PC-3 (cell line): ENCODE results near the gene FOXO6. TPM values are rescaled to one million over a fixed set of nuclear protein-coding genes. Genes with fewer than 3 reads are reported as not detected.

Source experiments
- ATAC-seq: fragments of 200-7000 bp; cut with Tn5 transposase; 2 replicates; pipeline ENCODE4 v1.9.1; 2020; ENCODE audit warnings: mild to moderate bottlenecking, moderate library complexity
- BruUV-seq: library from RNA; stranded (reverse); fragments of 400-500 nt; replicated peaks from 2 replicates; lab custom pipeline; 2021; lab: Mats Ljungman, UMichigan
- CTCF ChIA-PET: fragments of 300-600 bp; sonication (Branson Sonifier 250); formaldehyde crosslinking; loops from one replicate; lab custom pipeline; 2022; ENCODE audit warnings: antibody characterized with exemption; lab: Charles Lee
- POLR2A ChIA-PET: fragments of 300-600 bp; sonication (Branson Sonifier 250); formaldehyde crosslinking; loops from one replicate; lab custom pipeline; 2022; ENCODE audit warnings: antibody characterized with exemption; ENCODE audit not compliant: unreplicated experiment; lab: Charles Lee
- DNase-seq: peaks from one replicate; pipeline ENCODE4 v3.0.0-alpha.2; 2015
- H2AFZ ChIP-seq: fragments of 300-600 bp; sonication (generic); 2 replicates; pipeline ENCODE4 v1.6.0; 2016; ENCODE audit warnings: antibody characterized with exemption, low read length
- H3F3A ChIP-seq: fragments of 300-600 bp; sonication (generic); one replicate; pipeline ENCODE4 v1.6.0; 2017; ENCODE audit warnings: antibody characterized with exemption, low read length, control low read depth, mild to moderate bottlenecking; ENCODE audit not compliant: unreplicated experiment
- H3K27ac ChIP-seq: fragments of 300-600 bp; sonication (generic); 2 replicates; pipeline ENCODE4 v1.5.1; 2016; ENCODE audit warnings: mild to moderate bottlenecking, low read length
- H3K27me3 ChIP-seq: fragments of 300-600 bp; sonication (generic); 2 replicates; pipeline ENCODE4 v1.6.1; 2016; ENCODE audit warnings: low read length, mixed read lengths
- H3K36me3 ChIP-seq: fragments of 300-600 bp; sonication (generic); 2 replicates; pipeline ENCODE4 v1.6.1; 2016; ENCODE audit warnings: low read depth, mixed run types, low read length, mixed read lengths
- H3K4me1 ChIP-seq: fragments of 300-600 bp; sonication (generic); 2 replicates; pipeline ENCODE4 v1.5.1; 2016; ENCODE audit warnings: low read length; ENCODE audit not compliant: insufficient read depth
- H3K4me2 ChIP-seq: fragments of 300-600 bp; sonication (generic); 2 replicates; pipeline ENCODE4 v1.6.0; 2016; ENCODE audit warnings: low read length
- H3K4me3 ChIP-seq: fragments of 300-600 bp; sonication (generic); 2 replicates; pipeline ENCODE4 v1.5.1; 2016; ENCODE audit warnings: mild to moderate bottlenecking, low read length, mixed read lengths
- H3K79me2 ChIP-seq: fragments of 300-600 bp; sonication (generic); 2 replicates; pipeline ENCODE4 v1.6.1; 2017; ENCODE audit warnings: low read length, mixed read lengths
- H3K9ac ChIP-seq: fragments of 300-600 bp; sonication (generic); 2 replicates; pipeline ENCODE4 v1.6.0; 2016; ENCODE audit warnings: mild to moderate bottlenecking, low read length
- H3K9me2 ChIP-seq: fragments of 300-600 bp; sonication (generic); replicated peaks from 2 replicates; pipeline ENCODE4 v1.6.1; 2016; ENCODE audit warnings: mixed run types, low read length, mixed read lengths
- H3K9me3 ChIP-seq: fragments of 300-600 bp; sonication (generic); 2 replicates; pipeline ENCODE4 v1.6.1; 2016; ENCODE audit warnings: low read length, mixed read lengths
- H4K20me1 ChIP-seq: fragments of 300-600 bp; sonication (generic); 2 replicates; pipeline ENCODE4 v1.6.1; 2016; ENCODE audit warnings: low read length, mixed read lengths
- CTCF ChIP-seq: fragments of 300-600 bp; sonication (generic); conservative IDR thresholded peaks from 2 replicates; pipeline ENCODE4 v1.5.1; 2017; ENCODE audit warnings: antibody characterized with exemption, low read depth, mild to moderate bottlenecking, low read length
- EZH2 ChIP-seq: fragments of 300-600 bp; sonication (generic); IDR thresholded peaks from one replicate; pipeline ENCODE4 v1.6.1; 2017; ENCODE audit warnings: antibody characterized with exemption, mild to moderate bottlenecking, low read length; ENCODE audit not compliant: unreplicated experiment
- EZH2phosphoT487 ChIP-seq: fragments of 300-600 bp; sonication (generic); IDR thresholded peaks from 2 replicates; pipeline ENCODE4 v1.6.1; 2018; ENCODE audit warnings: mild to moderate bottlenecking, antibody characterized with exemption, low read length, borderline replicate concordance
- intact Hi-C: fragments of 100-400 bp; cut with micrococcal nuclease; formaldehyde crosslinking; loops from 2 replicates; pipeline ENCODE4 v1.9.0; 2023
- total RNA-seq: library from RNA; depleted of rRNA; stranded (reverse); fragments of >200 nt; gene quantifications from 2 replicates; pipeline ENCODE4 v1.2.3, GENCODE V29; 2014

The FOXO6 gene
- total RNA-seq, 1 experiment from 2014 or later = 1.2 TPM

GRCh38 chr1:41349361-41350054, 11.7 kb upstream of the FOXO6 start:
- CTCF ChIA-PET = no interaction called here
- BruUV-seq = no TSS peak

GRCh38 chr1:41350055-41350378, 11.2 kb upstream of the FOXO6 start:
- no peaks in the 10 kb centered on the region for H3K9me2 ChIP-seq
- H2AFZ ChIP-seq = no peak overlapping the region
- H4K20me1 ChIP-seq = no peaks in the 10 kb centered on the region
- no peaks in the 10 kb centered on the region for H3F3A ChIP-seq
- H3K9me3 ChIP-seq = no peaks in the 10 kb centered on the region
- ChIA-PET CTCF (no interaction called here), POLR2A (no interaction called here)
- H3K4me2 ChIP-seq = no peak overlapping the region
- TF ChIP-seq CTCF (no peak), EZH2phosphoT487 (no peak), EZH2 (no peak)
- H3K9ac ChIP-seq = no peak overlapping the region
- no peak overlapping the region for H3K4me3 ChIP-seq
- H3K27ac ChIP-seq = no peak overlapping the region
- no peaks in the 10 kb centered on the region for H3K27me3 ChIP-seq
- no peaks in the 10 kb centered on the region for H3K79me2 ChIP-seq
- H3K36me3 ChIP-seq = no peaks in the 10 kb centered on the region
- no TSS peak for BruUV-seq
- intact Hi-C loops = no loop called here
- ATAC-seq (no peak), DNase-seq (no peak)
- peaks cover 4% of the 10 kb centered on the region; the same call in 1 of the 2 replicates for H3K4me1 ChIP-seq

More at GRCh38 chr1:41349361-41350054, 11.7 kb upstream of the FOXO6 start:
- no peak overlapping the region for H3K9ac ChIP-seq
- H3K27me3 ChIP-seq = no peaks in the 10 kb centered on the region
- H4K20me1 ChIP-seq = no peaks in the 10 kb centered on the region
- TF ChIP-seq CTCF (no peak), EZH2phosphoT487 (no peak), EZH2 (no peak)
- no peaks in the 10 kb centered on the region for H3F3A ChIP-seq
- ATAC-seq (no peak), DNase-seq (no peak)
- H3K79me2 ChIP-seq = no peaks in the 10 kb centered on the region
- H3K9me2 ChIP-seq = no peaks in the 10 kb centered on the region
- intact Hi-C loops = no loop called here
- peaks cover 4% of the 10 kb centered on the region; the same call in 1 of the 2 replicates for H3K4me1 ChIP-seq
- no peak overlapping the region for H2AFZ ChIP-seq
- no peak overlapping the region for H3K4me2 ChIP-seq
- no peaks in the 10 kb centered on the region for H3K36me3 ChIP-seq
- H3K4me3 ChIP-seq = no peak overlapping the region
- POLR2A ChIA-PET = no interaction called here
- no peak overlapping the region for H3K27ac ChIP-seq
- H3K9me3 ChIP-seq = no peaks in the 10 kb centered on the region

GRCh38 chr1:41351262-41352151, 9.7 kb upstream of the FOXO6 start:
- BruUV-seq = no TSS peak
- no peaks in the 10 kb centered on the region for H3K9me3 ChIP-seq
- H3K36me3 ChIP-seq = no peaks in the 10 kb centered on the region
- no peak overlapping the region for H3K4me2 ChIP-seq
- POLR2A ChIA-PET = no interaction called here
- H3K9ac ChIP-seq = no peak overlapping the region
- no peak overlapping the region for H2AFZ ChIP-seq
- no peaks in the 10 kb centered on the region for H3K9me2 ChIP-seq
- H3F3A ChIP-seq = no peaks in the 10 kb centered on the region
- H3K27me3 ChIP-seq = no peaks in the 10 kb centered on the region
- no peaks in the 10 kb centered on the region for H3K79me2 ChIP-seq
- H3K4me1 ChIP-seq = peaks cover 4% of the 10 kb centered on the region; the same call in 1 of the 2 replicates
- no peaks in the 10 kb centered on the region for H4K20me1 ChIP-seq
- H3K4me3 ChIP-seq = no peak overlapping the region
- H3K27ac ChIP-seq = no peak overlapping the region
- TF ChIP-seq EZH2phosphoT487 (no peak), CTCF (no peak), EZH2 (no peak)
- ATAC-seq (no peak), DNase-seq (no peak)
- intact Hi-C loops = no loop called here
- CTCF ChIA-PET = no interaction called here
